HG03439 (cell line): Measurements from ENCODE around the gene LRRFIP1.
"Not testable (repeated sequence)": the region's sequence is repeated elsewhere in the genome, so short reads cannot be mapped to it uniquely, and the experiment has no call there.

Experiments
- ATAC-seq: cut with Tn5 transposase; IDR thresholded peaks from one replicate; pipeline ENCODE4 v1.9.1; 2021; ENCODE audit warnings: mild to moderate bottlenecking, moderate library complexity; ENCODE audit not compliant: unreplicated experiment

Gene LRRFIP1

DNA sequence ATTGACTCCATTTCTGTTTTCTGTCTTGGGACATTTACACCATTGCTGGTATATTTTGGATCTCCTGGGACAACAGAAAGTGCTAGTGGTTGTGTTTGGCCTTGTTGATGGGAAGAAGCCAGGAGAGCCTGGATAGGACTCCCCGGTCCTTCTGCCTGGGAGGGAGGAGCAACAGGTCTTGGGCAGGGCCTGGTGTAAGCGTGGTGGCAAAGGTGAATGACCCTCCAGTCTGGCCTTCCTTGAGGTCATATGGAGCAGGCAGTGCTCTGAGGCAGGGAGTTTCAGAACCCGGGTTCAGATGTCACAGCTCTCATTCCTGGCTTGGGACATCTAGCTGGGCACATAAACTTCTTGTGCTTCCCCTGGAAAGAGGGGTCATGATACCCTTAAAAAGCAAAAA, 115.2 kb downstream of the LRRFIP1 start:
- no peak for ATAC-seq

DNA sequence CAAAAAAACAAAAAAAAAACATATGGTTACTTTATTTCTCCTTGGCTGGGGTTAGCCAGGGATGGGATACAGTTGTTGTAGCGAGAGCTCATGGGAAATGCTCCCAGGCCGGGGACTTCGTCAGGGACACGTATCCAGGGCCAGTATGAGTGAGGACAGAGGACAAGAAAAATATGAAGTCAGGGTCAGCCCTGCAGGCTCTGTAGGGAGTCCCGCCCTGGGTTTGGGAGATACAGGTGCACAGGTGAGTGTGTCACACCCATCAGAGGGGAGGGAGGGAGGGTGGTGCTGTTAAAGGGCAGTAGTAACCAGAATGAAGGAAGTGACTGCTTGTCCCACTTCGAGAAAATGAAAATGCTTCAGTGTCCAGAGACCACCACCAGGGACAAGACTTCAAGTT, 115.6 kb downstream of the LRRFIP1 start:
- no peak for ATAC-seq

DNA sequence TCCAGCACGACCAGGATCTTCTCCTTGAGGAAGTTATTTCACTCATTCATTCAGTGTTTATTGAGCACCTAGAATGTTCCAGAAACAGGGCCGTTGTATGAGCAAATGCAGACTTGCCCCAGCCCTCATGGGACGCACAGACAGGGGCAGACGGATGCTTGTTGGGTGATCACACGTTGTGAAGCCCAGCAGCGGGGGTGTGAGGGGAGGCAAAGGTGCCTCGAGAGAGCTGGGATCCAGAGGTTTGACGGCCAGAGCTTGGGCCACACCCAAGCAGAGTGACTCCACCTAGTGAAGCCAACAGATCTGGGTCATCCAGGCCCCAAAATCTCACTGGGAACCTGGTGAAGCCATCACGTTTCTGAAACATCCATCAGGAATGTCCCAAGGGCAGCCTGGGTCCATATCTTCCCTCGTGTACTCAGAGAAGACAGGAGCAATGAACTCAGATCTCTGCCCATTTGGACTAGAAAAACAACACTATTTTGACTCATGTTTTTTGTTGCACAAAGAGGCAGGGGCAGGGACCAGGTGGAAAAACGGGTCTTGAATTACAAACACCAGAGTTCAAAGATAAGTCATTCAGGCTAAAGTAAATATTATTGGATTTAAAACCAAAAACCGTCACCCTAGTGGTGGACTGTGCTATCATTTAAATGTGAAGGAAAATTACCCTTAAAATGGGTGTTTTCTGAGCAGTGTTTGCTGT, 116.3 kb downstream of the LRRFIP1 start:
- ATAC-seq = no peak

DNA sequence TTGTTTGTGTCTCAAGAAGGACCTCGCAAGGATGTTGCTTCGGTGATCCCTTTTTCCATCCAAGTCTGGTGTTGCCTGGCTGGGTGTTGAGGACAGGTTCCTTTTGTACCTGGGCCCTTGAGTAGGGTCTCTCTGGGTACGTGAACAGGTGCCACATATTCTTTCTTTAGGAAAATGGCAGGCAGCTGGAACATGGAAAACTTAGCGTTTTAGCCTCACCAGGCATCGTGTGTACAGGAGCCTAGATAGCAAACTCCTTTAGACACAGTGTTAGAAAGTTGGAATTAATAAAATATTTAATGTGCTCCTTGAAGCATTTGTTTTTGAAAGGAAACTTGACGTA, 116.9 kb downstream of the LRRFIP1 start:
- no peak for ATAC-seq

DNA sequence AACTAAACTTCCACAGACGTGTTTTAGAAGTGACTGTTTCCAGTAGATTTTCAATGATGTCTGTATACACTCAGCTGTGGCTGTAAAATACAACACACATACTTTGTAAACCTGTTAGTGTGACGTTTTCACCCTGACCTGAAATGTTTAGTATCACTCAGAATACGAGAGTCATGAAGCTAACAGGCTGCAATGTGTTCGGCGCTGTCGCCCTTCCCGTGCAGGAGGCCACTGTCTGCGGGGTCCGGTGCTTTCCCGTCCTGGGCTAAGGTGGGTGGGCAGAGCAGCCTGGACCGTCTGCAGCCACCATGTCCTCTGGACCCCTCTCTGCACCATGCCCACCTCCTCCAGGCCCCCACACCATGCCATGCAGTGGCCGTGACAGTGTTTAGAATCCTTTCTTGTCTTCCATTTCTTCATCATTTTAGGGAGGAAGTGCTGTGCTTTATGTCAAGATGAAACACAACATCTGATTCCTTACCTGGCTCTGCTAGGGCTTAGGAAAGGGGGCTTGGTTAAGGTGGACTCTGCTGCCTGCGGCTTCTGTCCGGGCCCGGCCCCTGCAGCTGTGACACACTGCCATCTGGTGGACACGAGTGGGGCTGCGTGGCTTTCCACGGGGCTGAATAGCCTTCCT, 117.3 kb downstream of the LRRFIP1 start:
- ATAC-seq = no peak

DNA sequence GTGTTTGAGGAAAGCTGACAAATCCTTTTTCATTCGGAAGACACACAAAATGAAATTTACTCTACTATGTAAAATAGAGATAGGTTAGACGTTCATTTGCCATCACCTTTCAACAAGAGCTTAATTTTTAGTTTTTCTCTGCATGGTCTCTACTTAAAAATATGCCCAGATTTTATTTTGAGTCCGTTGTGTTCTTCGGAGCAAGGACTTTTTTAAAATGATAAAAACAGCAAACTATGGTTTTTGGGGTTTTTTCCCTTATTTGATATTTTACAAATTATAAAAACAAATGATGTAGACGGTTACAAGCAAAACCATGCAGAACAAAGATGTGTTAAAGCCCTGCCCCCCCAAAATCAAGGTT, 117.8 kb downstream of the LRRFIP1 start:
- ATAC-seq = no peak

DNA sequence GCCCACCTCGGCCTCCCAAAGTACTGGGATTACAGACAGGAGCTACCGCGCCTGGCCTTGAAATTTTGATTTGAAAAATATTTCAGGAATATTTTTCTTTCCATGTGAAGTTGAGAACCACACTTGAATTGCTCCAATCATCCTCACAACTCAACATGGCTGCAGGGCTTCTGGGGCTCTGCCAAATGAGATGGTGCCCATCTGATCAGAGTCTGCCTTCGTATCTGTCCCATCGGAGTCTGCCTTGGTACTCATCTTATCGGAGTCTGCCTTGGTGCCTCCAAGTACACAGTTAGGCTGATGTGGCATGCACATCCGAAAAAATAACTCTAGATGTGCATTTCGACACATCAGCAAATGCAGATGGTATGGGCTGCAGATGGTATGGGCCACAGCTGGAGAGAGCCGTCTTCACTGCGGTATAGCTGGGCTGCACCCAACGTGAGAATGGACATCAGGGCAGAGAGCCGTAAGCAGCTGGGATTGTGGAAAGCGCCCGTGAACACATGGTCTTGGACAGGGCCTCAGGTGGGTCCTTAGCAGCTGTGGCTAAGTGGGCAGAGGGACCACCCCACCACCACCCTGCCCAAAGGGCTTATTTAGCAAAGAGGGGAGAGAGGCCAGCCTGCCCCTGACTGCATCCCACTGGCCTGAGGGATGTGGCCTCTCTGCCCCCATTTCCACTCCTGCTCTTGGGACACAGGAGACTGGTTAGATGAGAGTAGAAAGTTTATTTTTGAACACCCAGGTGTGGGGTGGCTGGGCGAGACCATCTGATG, 119.1 kb downstream of the LRRFIP1 start:
- ATAC-seq = no peak

DNA sequence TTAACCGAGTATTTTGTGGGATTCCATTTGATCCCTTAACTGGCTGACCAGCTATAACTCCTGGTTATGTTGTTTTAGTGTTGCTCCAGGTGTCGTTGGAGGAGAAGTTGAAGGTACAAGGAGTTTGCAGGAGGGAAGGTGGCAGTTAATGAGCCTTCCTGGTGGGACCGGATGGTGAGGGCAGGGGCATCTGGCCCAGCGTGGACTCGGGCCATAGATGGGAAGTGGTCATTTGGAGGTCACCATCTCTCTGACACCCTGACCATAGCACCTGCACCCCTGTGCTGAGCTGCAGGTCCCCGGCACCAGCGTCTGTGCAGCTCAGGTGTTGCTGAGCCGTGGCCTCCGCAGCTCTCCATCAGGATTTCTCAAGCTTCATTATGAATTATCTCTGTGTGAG, 119.8 kb downstream of the LRRFIP1 start:
- no peak for ATAC-seq

DNA sequence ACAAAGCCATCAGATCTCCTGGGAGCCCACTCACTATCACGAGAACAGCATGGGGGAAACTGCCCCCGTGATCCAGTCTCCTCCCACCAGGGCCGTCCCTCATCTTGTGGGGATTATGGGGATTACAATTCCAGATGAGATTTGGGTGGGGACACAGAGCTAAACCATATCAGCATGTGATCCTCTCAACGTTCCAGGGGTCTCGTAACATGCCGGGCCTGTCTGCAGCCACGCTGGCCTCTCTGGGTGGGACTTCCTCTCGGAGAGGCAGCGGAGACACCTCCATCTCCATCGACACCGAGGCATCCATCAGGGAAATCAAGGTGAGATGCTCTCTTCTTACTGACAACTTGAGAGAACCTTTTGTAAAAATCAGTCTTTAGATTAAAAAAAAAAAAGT, 121.6 kb downstream of the LRRFIP1 start:
- no peak for ATAC-seq

DNA sequence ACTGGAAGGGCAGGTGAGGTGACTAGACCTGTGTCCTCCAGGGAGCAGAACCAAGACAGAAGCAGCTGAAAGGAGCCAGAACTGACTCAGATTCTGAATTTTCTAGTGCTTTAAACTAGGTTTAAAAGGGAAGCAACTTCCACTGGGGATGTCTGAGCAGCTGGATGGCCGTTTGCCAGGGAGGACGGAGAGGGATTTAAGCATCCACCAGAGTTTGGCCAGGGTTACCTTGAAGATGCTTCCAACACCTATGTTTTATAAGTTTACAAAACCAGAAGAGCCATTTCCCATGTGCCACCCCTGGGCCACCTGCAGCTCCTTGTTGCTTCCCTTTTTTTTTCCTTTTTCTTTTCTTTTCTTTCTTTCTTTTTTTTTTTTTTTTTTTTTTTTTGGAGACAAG, 122.6 kb downstream of the LRRFIP1 start:
- ATAC-seq = no peak

DNA sequence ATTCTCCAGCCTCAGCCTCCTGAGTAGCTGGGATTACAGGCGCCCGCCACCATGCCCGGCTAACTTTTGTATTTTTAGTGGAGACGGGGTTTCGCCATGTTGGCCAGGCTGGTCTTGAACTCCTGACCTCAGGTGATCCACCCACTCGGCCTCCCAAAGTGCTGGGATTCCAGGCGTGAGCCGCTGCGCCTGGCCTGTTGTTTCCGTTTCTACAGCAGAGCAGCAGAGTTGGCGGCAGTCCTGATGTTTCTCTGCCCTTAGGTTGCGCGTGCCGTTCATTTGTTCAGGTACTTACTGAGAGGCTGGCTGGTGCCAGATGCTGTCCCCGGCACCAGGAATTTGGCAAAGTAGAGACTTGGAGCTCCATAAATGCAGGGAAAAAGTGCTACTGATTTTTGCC, 123.1 kb downstream of the LRRFIP1 start:
- ATAC-seq = not testable (repeated sequence)

DNA sequence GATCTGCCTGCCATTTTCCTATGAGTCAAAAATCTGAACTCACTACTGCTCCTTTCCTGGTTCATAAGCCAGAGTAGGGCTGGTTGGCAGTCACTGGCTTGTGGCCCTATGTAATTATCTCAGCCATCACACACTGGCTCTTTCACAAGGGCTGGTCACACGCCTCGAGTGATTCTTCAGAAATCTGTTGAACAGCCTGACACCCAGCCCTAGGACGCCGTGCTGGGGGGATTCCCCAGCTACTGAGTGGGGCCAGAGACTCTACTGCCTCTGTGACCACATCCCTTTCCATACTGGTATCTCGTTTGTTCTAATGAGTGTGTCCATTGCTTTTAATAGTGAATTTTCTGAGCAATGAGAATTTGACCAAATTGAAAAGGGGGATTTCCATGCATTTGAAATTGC, 125.4 kb downstream of the LRRFIP1 start:
- peak; percentile 92 for ATAC-seq

DNA sequence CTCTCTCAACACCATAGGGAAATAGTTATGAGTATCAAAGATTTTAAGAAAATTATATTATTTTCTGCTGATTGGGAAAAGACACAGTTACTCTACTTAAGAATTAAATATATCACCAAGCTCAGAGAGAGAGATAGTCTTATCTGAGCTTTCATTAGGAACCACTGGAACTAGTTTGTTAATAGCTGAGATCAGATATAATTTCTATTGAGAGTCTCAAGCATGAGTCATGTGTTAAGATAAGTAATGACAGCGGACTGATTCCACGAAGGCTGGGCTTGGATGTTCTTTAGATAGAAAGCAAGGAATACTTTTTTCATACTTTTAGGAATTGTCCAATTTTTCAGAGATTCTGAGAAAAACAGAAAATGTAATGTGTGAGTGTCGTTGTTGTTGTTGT, 126.8 kb downstream of the LRRFIP1 start:
- ATAC-seq = no peak

DNA sequence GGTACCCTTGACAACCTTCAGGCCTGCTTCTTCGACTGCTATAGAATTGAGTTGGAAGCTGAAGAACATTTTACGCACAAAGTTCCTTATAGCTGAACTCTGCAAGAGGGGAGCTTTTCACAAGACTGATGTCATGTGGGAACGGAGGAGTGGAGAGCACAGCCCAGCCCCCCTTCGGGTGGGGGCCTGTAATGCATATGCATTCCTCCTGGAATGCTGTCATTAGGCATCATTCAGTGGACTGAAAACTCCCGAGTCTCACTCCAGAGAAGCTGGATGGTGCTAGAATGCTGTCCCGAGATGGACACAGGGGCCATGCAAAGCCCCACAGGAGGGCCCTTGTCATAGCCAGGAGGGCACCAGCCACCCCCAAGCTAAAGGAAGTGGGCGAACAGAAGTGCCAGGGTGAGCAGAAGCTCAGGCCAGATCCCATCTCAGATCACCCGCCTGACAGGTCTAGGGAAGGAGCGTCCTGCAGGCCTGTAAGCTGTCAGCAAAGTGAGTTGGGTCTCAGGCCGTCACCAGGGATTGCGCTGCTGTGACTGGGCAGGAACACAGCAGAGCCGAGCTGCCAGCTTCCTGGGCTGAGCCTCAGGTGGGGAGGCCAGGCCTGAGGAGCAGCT, 127.3 kb downstream of the LRRFIP1 start:
- ATAC-seq = no peak

DNA sequence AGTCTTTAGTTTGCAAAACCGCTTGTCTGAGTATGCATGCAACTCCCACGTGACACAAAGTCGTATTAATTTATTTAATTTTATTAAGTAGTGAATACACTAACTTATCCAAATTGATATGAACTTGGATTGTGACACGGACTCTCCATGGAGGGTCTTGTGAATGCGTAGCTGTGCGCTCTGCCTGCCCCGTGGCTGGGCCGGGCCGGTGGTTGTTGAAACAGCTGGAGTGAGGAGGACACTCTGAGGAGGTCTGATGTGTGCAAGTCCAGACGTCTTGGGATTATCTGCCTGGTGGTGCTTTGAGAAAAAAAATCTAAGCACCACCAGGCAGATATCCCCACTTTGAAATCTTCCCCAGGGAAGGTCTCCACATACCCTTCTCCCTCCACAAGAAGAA, 130.2 kb downstream of the LRRFIP1 start:
- no peak for ATAC-seq

DNA sequence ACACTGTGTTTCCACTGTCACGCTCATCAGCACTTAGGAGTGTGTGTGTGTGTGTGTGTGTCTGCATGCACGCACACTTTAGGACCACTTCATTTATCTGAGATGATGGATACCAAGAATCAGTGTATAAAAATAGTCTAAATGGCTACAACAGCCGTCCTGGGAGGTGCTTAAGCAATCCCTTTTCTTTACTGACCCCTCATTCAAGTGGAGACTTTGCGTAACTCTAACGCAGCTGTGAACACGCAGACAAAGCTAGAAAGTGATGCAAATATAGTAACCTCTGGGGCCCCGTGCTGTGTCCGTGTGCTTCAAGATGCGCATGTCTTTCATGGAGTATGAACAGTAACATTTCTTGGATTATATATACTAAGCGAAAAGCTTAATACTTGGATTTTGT, 130.8 kb downstream of the LRRFIP1 start:
- ATAC-seq = no peak

DNA sequence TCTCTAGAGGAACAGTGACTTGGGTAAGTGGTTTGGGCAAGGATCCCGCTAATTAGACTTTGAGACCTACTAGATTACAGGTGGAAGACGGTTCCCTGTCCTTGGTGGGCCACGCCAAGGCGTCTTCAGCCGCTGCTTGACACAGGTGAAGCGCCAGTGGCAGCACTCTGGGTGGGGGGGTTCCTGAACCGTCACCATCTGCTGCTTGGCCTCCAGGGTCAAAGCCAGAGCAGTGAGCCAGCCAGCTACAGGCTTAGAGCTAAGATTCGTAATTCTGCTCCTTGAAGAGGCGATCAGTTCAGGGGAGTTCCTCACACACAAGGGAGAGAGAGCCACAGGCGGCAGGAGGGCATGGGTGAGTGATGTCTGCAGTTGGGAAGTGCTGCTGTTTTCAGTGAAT, 131.8 kb downstream of the LRRFIP1 start:
- ATAC-seq = no peak

DNA sequence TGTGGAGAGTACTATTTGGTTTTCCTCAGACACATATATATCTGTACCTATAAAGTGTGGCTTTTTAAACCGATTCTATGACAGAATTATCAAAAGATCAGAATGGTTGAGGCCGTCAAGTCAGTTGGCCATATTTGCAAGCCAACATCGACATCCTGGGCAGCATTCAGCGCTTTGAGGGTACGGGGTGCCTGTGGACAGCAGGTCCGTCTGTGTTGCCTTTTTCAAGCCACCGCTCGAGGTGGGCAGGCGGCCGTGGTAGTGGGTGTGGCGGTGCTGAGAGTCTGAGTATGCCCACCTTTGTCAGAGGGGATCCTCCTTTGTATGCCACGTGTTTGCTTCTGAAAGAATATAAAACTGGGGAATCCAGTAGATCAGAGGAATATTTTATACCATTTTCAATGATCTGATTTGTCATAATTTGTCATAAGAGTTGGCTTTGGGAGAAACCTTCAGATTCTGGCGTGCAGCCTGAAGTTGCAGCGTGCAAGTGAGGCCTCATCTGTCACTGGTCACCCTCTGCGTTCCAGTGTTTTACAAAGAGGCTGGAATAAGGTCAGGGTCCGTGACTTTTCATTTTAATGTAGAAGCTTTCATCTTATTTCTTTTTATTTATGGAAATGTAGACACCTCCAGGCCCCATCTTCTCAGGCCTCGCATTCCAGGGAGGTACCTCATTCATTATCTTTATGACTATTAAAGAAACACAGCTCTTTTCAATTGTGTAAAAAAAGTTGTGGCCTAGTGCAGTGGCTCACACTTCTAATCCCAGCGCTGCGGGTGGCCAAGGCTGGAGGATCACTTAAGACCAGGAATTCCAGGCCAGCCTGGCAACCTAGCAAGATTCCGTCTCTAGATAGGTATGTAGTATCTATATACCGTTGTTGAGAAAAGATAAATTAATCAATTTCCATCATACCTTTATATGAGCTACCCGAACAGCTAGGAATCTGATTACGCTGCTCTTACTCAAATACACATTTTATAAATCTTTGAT, 133.4 kb downstream of the LRRFIP1 start:
- no peak for ATAC-seq

DNA sequence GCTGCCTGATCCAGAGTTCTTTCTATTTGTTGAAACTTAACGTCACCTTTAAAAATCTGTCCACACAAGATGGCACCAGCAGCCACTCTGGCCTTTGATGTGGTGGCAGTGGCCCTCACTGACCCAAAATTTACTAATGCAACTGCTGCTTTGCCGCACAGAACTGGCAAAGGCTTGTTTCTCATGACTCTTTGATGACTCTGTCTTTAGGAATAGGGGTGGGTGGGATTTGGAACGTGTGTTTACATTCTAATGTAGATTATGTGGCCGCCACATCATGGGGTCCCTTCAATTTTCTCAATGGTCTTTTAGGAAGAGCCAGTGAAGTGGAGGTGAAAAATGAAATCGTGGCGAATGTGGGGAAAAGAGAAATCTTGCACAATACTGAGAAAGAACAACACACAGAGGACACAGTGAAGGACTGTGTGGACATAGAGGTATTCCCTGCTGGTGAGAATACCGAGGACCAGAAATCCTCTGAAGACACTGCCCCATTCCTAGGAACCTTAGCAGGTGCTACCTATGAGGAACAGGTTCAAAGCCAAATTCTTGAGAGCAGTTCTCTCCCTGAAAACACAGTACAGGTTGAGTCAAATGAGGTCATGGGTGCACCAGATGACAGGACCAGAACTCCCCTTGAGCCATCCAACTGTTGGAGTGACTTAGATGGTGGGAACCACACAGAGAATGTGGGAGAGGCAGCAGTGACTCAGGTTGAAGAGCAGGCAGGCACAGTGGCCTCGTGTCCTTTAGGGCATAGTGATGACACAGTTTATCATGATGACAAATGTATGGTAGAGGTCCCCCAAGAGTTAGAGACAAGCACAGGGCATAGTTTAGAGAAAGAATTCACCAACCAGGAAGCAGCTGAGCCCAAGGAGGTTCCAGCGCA, 135.2 kb downstream of the LRRFIP1 start:
- not testable (repeated sequence) for ATAC-seq

DNA sequence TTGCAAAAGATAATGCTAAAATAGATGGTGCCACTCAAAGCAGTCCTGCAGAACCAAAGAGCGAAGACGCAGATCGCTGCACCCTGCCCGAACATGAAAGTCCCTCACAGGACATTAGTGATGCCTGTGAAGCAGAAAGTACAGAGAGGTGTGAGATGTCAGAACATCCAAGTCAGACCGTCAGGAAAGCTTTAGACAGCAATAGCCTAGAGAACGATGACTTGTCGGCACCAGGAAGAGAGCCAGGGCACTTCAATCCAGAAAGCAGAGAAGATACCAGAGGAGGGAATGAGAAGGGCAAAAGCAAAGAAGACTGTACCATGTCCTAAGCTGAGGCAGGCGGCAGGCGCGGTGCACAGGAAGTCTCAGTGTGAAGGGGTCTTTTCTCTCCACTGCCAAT, 136.4 kb downstream of the LRRFIP1 start:
- ATAC-seq = no peak
